Smooth muscle cell (in vitro differentiated cells): Measurements from ENCODE around the gene HPCA. TPM values are rescaled to one million over a fixed set of nuclear protein-coding genes. Genes with fewer than 3 reads are reported as not detected.
A peak's percentile ranks its signal among the peaks of the same experiment; 100 is the strongest.

ENCODE experiments used
- DNase-seq: peaks from one replicate; lab custom pipeline; 2025; ENCODE audit not compliant: unreplicated experiment; lab: John Stamatoyannopoulos, UW
- H2AFZ ChIP-seq: fragments of 200-600 bp; sonication (generic); 2 replicates; pipeline ENCODE4 v1.6.0; 2016; ENCODE audit warnings: antibody characterized with exemption, low read depth, mild to moderate bottlenecking
- H3F3A ChIP-seq: fragments of 200-600 bp; sonication (generic); 2 replicates; pipeline ENCODE4 v1.6.0; 2017; ENCODE audit warnings: antibody characterized with exemption, low read depth
- H3K27ac ChIP-seq: fragments of 200-600 bp; sonication (generic); 2 replicates; pipeline ENCODE4 v1.5.1; 2016; ENCODE audit warnings: low read depth, mild to moderate bottlenecking
- H3K27me3 ChIP-seq: fragments of 200-600 bp; sonication (generic); 2 replicates; pipeline ENCODE4 v1.6.1; 2016; ENCODE audit warnings: low read depth, mild to moderate bottlenecking
- H3K36me3 ChIP-seq: fragments of 200-600 bp; sonication (generic); 2 replicates; pipeline ENCODE4 v1.5.1; 2016; ENCODE audit warnings: low read depth
- H3K4me1 ChIP-seq: fragments of 200-600 bp; sonication (generic); 2 replicates; pipeline ENCODE4 v1.5.1; 2016; ENCODE audit warnings: low read depth
- H3K4me2 ChIP-seq: fragments of 200-600 bp; sonication (generic); 2 replicates; pipeline ENCODE4 v1.6.0; 2016; ENCODE audit warnings: mild to moderate bottlenecking
- H3K4me3 ChIP-seq: fragments of 200-600 bp; sonication (generic); 2 replicates; pipeline ENCODE4 v1.5.1; 2016; ENCODE audit warnings: mild to moderate bottlenecking
- H3K79me2 ChIP-seq: fragments of 200-600 bp; sonication (generic); 2 replicates; pipeline ENCODE4 v1.6.0; 2016; ENCODE audit warnings: low read depth, mild to moderate bottlenecking
- H3K9ac ChIP-seq: fragments of 200-600 bp; sonication (generic); 2 replicates; pipeline ENCODE4 v1.6.0; 2016; ENCODE audit warnings: low read depth
- H3K9me3 ChIP-seq: fragments of 200-600 bp; sonication (generic); replicated peaks from 2 replicates; pipeline ENCODE4 v1.5.1; 2016; ENCODE audit warnings: low read depth
- H4K20me1 ChIP-seq: fragments of 200-600 bp; sonication (generic); 2 replicates; pipeline ENCODE4 v1.6.0; 2016; ENCODE audit warnings: low read depth
- CTCF ChIP-seq: fragments of 200-600 bp; sonication (generic); IDR thresholded peaks from 2 replicates; pipeline ENCODE4 v1.5.1; 2017; ENCODE audit warnings: borderline replicate concordance, mild to moderate bottlenecking, antibody characterized with exemption; ENCODE audit not compliant: insufficient read depth, poor library complexity, severe bottlenecking
- WGBS: methylation state at CpG from one replicate; pipeline ENCODE4 v1.1.7; 2016; ENCODE audit warnings: low lambda C conversion rate; 5-methylcytosine and 5-hydroxymethylcytosine counted together
- polyA plus RNA-seq: library from polyadenylated mRNA; unstranded; fragments of >200 nt; fragmentation: Nextera tagmentation; extraction: Ambion mirVana; gene quantifications from 2 replicates; pipeline ENCODE4 v1.2.1, GENCODE V29; 2016
- total RNA-seq: library from RNA; depleted of rRNA; stranded (reverse); fragments of >200 nt; gene quantifications from 2 replicates; pipeline ENCODE4 v1.2.3, GENCODE V29; 2014

The HPCA gene
- total and polyA plus RNA-seq, 2 experiments from 2014 or later = not detected

GRCh38 chr1:32898958-32899357 lies 12.7 kb downstream of the HPCA start:
- H2AFZ ChIP-seq = no peak overlapping the region
- no peak overlapping the region for H3K27ac ChIP-seq
- TF ChIP-seq CTCF = no peak
- 93% methylated on average over 3 of the region's 3 CpGs for WGBS
- H3K4me1 ChIP-seq = peaks cover 5% of the 10 kb centered on the region
- peaks cover 6% of the 10 kb centered on the region for H3F3A ChIP-seq
- DNase-seq = no peak
- no peaks in the 10 kb centered on the region for H3K27me3 ChIP-seq
- H3K9ac ChIP-seq = no peak overlapping the region
- H3K4me3 ChIP-seq = no peak overlapping the region
- H3K4me2 ChIP-seq = no peak overlapping the region
- no peaks in the 10 kb centered on the region for H3K36me3 ChIP-seq
- H3K9me3 ChIP-seq = no peaks in the 10 kb centered on the region
- no peaks in the 10 kb centered on the region for H4K20me1 ChIP-seq
- H3K79me2 ChIP-seq = no peaks in the 10 kb centered on the region

- 91% methylated on average over 7 of the region's 7 CpGs for WGBS
- TF ChIP-seq CTCF = no peak
- no peaks in the 10 kb centered on the region for H3K36me3 ChIP-seq
- H3F3A ChIP-seq = peaks cover 6% of the 10 kb centered on the region
- no peak overlapping the region for H3K4me2 ChIP-seq
- no peaks in the 10 kb centered on the region for H3K27me3 ChIP-seq
- no peak for DNase-seq
- no peaks in the 10 kb centered on the region for H3K79me2 ChIP-seq
- H3K4me3 ChIP-seq = no peak overlapping the region
- no peaks in the 10 kb centered on the region for H4K20me1 ChIP-seq
- no peak overlapping the region for H3K9ac ChIP-seq
- peaks cover 5% of the 10 kb centered on the region for H3K4me1 ChIP-seq
- no peak overlapping the region for H2AFZ ChIP-seq
- H3K9me3 ChIP-seq = no peaks in the 10 kb centered on the region
- no peak overlapping the region for H3K27ac ChIP-seq
These were observed 13.4 kb downstream of the HPCA start for GRCh38 chr1:32899586-32900296.

- Histone ChIP-seq H2AFZ (peak overlapping the region; percentile 61), H3K4me1 (peaks cover 5% of the 10 kb centered on the region), H3K9ac (peak overlapping the region; percentile 32), H4K20me1 (no peaks in the 10 kb centered on the region), H3K79me2 (no peaks in the 10 kb centered on the region), H3K4me3 (peak overlapping the region; percentile 69), H3K9me3 (no peaks in the 10 kb centered on the region), H3K36me3 (no peaks in the 10 kb centered on the region), H3K27me3 (no peaks in the 10 kb centered on the region), H3F3A (peaks cover 6% of the 10 kb centered on the region), H3K27ac (no peak overlapping the region), H3K4me2 (peak overlapping the region; percentile 88)
- WGBS = 31% methylated on average over 22 of the region's 22 CpGs
- no peak for TF ChIP-seq CTCF
- no peak for DNase-seq
These were observed 14.2 kb downstream of the HPCA start for GRCh38 chr1:32900371-32900955.
